AG04450 (cell line): ENCODE measurements around the gene GUCY1A2. TPM values are rescaled to one million over a fixed set of nuclear protein-coding genes. Genes with fewer than 3 reads are reported as not detected.

ENCODE experiments used
- CTCF ChIA-PET: fragments of 300-600, 350-600 bp; formaldehyde crosslinking; extraction: SDS; loops from one replicate; lab custom pipeline; 2022; ENCODE audit warnings: antibody characterized with exemption, inconsistent platforms; lab: Charles Lee
- POLR2A ChIA-PET: fragments of 350-600 bp; formaldehyde crosslinking; extraction: SDS; loops from one replicate; lab custom pipeline; 2021; ENCODE audit warnings: antibody characterized with exemption, inconsistent platforms; lab: Yijun Ruan, JAX
- DNase-seq: peaks from one replicate; pipeline ENCODE4 v3.0.0-alpha.2; 2011; ENCODE audit warnings: low read depth, low spot score
- H3K27ac ChIP-seq: one replicate; pipeline ENCODE4 v1.5.1; 2012; ENCODE audit warnings: low read depth, low read length, control low read depth
- H3K27me3 ChIP-seq: one replicate; pipeline ENCODE4 v1.6.0; 2012; ENCODE audit warnings: low read length; ENCODE audit not compliant: control insufficient read depth, insufficient read depth
- H3K4me3 ChIP-seq: 2 replicates; pipeline ENCODE4 v1.5.1; 2011; ENCODE audit warnings: mild to moderate bottlenecking, low read depth, low read length, control low read depth
- H3K9me3 ChIP-seq: 2 replicates; pipeline ENCODE4 v1.5.1; 2012; ENCODE audit warnings: low read length; ENCODE audit not compliant: control insufficient read depth, insufficient read depth
- CTCF ChIP-seq: IDR thresholded peaks from 2 replicates; pipeline ENCODE4 v1.5.1; 2011; ENCODE audit warnings: low read depth, low read length, control low read depth, inconsistent platforms
- polyA plus RNA-seq: library from polyadenylated mRNA; depleted of rRNA; stranded (reverse); fragments of >200 nt; gene quantifications from 2 replicates; pipeline ENCODE4 v1.2.3, GENCODE V29; 2011

GUCY1A2 gene
- polyA plus RNA-seq, 1 experiment = 0.04 TPM

- TF ChIP-seq CTCF = no peak
- no peak for DNase-seq
- no peaks in the 10 kb centered on the region for H3K9me3 ChIP-seq
- H3K4me3 ChIP-seq = no peak overlapping the region
- CTCF ChIA-PET = interaction anchor here (0.7 kb wide), 1 partner anchor 832 kb away, joined by 3 read pairs; no protein-coding TSS in a partner anchor
- no peaks in the 10 kb centered on the region for H3K27me3 ChIP-seq
- POLR2A ChIA-PET = no interaction called here
- H3K27ac ChIP-seq = no peak overlapping the region
Observed at GRCh38 chr11:106988151-106989077, 29.9 kb downstream of the GUCY1A2 start.

GRCh38 chr11:106986673-106987072 is 31.6 kb downstream of the GUCY1A2 start:
- TF ChIP-seq CTCF = no peak
- POLR2A ChIA-PET = no interaction called here
- CTCF ChIA-PET = interaction anchor here (0.5 kb wide), 1 partner anchor 657 kb away, joined by 3 read pairs; no protein-coding TSS in a partner anchor
- no peaks in the 10 kb centered on the region for H3K9me3 ChIP-seq
- H3K27ac ChIP-seq = no peak overlapping the region
- no peaks in the 10 kb centered on the region for H3K27me3 ChIP-seq
- H3K4me3 ChIP-seq = no peak overlapping the region
- DNase-seq = no peak

- H3K27ac ChIP-seq = no peak overlapping the region
- CTCF ChIA-PET = interaction anchor here (0.5 kb wide), 1 partner anchor 656 kb away, joined by 3 read pairs; no protein-coding TSS in a partner anchor
- POLR2A ChIA-PET = no interaction called here
Observed at GRCh38 chr11:106986261-106986660, 32.0 kb downstream of the GUCY1A2 start.

GRCh38 chr11:106983991-106984390 is 34.3 kb downstream of the GUCY1A2 start:
- no peak for TF ChIP-seq CTCF
- ChIA-PET CTCF (no interaction called here), POLR2A (no interaction called here)
- DNase-seq = no peak
- Histone ChIP-seq H3K9me3 (no peaks in the 10 kb centered on the region), H3K27me3 (no peaks in the 10 kb centered on the region), H3K27ac (no peak overlapping the region), H3K4me3 (no peak overlapping the region)

More at GRCh38 chr11:106986261-106986660, 32.0 kb downstream of the GUCY1A2 start:
- Histone ChIP-seq H3K4me3 (no peak overlapping the region), H3K9me3 (no peaks in the 10 kb centered on the region), H3K27me3 (no peaks in the 10 kb centered on the region)
- no peak for TF ChIP-seq CTCF
- DNase-seq = no peak

- H3K4me3 ChIP-seq = no peak overlapping the region
- TF ChIP-seq CTCF = no peak
- no peak overlapping the region for H3K27ac ChIP-seq
- H3K27me3 ChIP-seq = no peaks in the 10 kb centered on the region
- no peaks in the 10 kb centered on the region for H3K9me3 ChIP-seq
- ChIA-PET CTCF (interaction anchor here (0.6 kb wide), 1 partner anchor 752 kb away, joined by 3 read pairs; no protein-coding TSS in a partner anchor), POLR2A (no interaction called here)
- DNase-seq = no peak
Observed at GRCh38 chr11:106983261-106983660, 35.0 kb downstream of the GUCY1A2 start.
